Measurements from ENCODE around the gene TOR1A. TPM values are rescaled to one million over a fixed set of nuclear protein-coding genes. Genes with fewer than 3 reads are reported as not detected.

The TOR1A gene
- polyA plus RNA-seq, 1 donor (not counting 4 experiments of a cell fraction or from before 2014, with no cell fraction given), result 60.6 TPM

GRCh38 chr9:129822898-129823541 lies 916 bp downstream of the TOR1A start:
- Histone ChIP-seq H3K9me3 (ENCODE audit: control insufficient read depth, low read depth, low read length) (no peaks in the 10 kb centered on the region), H3K79me2 (ENCODE audit: control insufficient read depth, insufficient read depth, low read length) (peaks cover 24% of the 10 kb centered on the region), H3K9me1 (ENCODE audit: control insufficient read depth, extremely low read depth, insufficient read depth, low read length) (no peaks in the 10 kb centered on the region), H3K4me2 (ENCODE audit: control insufficient read depth, extremely low read depth, insufficient read depth, low read depth, low read length) (peak overlapping the region; percentile 87), H2AFZ (ENCODE audit: control insufficient read depth, low read length) (peak overlapping the region; percentile 59), H3K36me3 (ENCODE audit: control insufficient read depth in 2 of 2, extremely low read depth in 1 of 2, insufficient read depth in 2 of 2, low read length in 2 of 2) (peaks cover 15 to 33% of the 10 kb centered on the region in 2 experiments), H3K27ac (ENCODE audit: control insufficient read depth, insufficient read depth, low read length) (peak overlapping the region; percentile 42), H3K4me3 (ENCODE audit: control insufficient read depth in 2 of 3, extremely low read depth in 1 of 3, insufficient read depth in 2 of 3, low read depth in 1 of 3, low read length in 3 of 3) (peak overlapping the region; percentile 66 to 81 (median 70)), H4K20me1 (ENCODE audit: control insufficient read depth, extremely low read depth, insufficient read depth, low read length) (no peaks in the 10 kb centered on the region), H3K4me1 (ENCODE audit: control insufficient read depth, extremely low read depth, insufficient read depth, low read length) (peaks cover 3% of the 10 kb centered on the region), H3K27me3 (ENCODE audit: control insufficient read depth, extremely low read depth, insufficient read depth, low read length) (no peaks in the 10 kb centered on the region), H3K9ac (ENCODE audit: control insufficient read depth, extremely low read depth, insufficient read depth, low read length) (peak overlapping the region; percentile 78)
- dilution Hi-C loops (cut with MboI; ENCODE audit: extremely low pct_ligation_motif_present, low sequenced_read_pairs), result no loop called here
- DNase-seq (ENCODE audit: low read depth, low spot score), result no peak
- TF ChIP-seq EZH2 (IDR thresholded peaks at IDR 0.05; ENCODE audit: low read length) (no peak), CTCF (optimal IDR thresholded peaks at IDR 0.05 in 1 of 3, IDR thresholded peaks at IDR 0.05 in 1 of 3, conservative IDR thresholded peaks at IDR 0.05 in 1 of 3; ENCODE audit: extremely low read depth in 1 of 3, insufficient read depth in 2 of 3, low read length in 3 of 3) (no peak)
- no peak for FAIRE-seq

- TF ChIP-seq CTCF (optimal IDR thresholded peaks at IDR 0.05 in 1 of 3, IDR thresholded peaks at IDR 0.05 in 1 of 3, conservative IDR thresholded peaks at IDR 0.05 in 1 of 3; ENCODE audit: extremely low read depth in 1 of 3, insufficient read depth in 2 of 3, low read length in 3 of 3), result no peak
- TF ChIP-seq EZH2 (IDR thresholded peaks at IDR 0.05; ENCODE audit: low read length), result no peak
- H3K4me1 ChIP-seq (ENCODE audit: control insufficient read depth, extremely low read depth, insufficient read depth, low read length), result no peaks in the 10 kb centered on the region
- H3K27ac ChIP-seq (ENCODE audit: control insufficient read depth, insufficient read depth, low read length), result no peak overlapping the region
- no peaks in the 10 kb centered on the region for H3K9me1 ChIP-seq (ENCODE audit: control insufficient read depth, extremely low read depth, insufficient read depth, low read length)
- H2AFZ ChIP-seq (ENCODE audit: control insufficient read depth, low read length), result no peak overlapping the region
- no peaks in the 10 kb centered on the region for H3K27me3 ChIP-seq (ENCODE audit: control insufficient read depth, extremely low read depth, insufficient read depth, low read length)
- H3K9ac ChIP-seq (ENCODE audit: control insufficient read depth, extremely low read depth, insufficient read depth, low read length), result no peak overlapping the region
- no peaks in the 10 kb centered on the region for H3K9me3 ChIP-seq (ENCODE audit: control insufficient read depth, low read depth, low read length)
- dilution Hi-C loops (cut with MboI; ENCODE audit: extremely low pct_ligation_motif_present, low sequenced_read_pairs), result no loop called here
- H3K36me3 ChIP-seq (ENCODE audit: control insufficient read depth in 2 of 2, extremely low read depth in 1 of 2, insufficient read depth in 2 of 2, low read length in 2 of 2), result peaks cover 43 to 51% of the 10 kb centered on the region in 2 experiments
- H3K4me2 ChIP-seq (ENCODE audit: control insufficient read depth, extremely low read depth, insufficient read depth, low read depth, low read length), result no peak overlapping the region
- peaks cover 10% of the 10 kb centered on the region for H3K79me2 ChIP-seq (ENCODE audit: control insufficient read depth, insufficient read depth, low read length)
- no peaks in the 10 kb centered on the region for H4K20me1 ChIP-seq (ENCODE audit: control insufficient read depth, extremely low read depth, insufficient read depth, low read length)
- no peak overlapping the region for H3K4me3 ChIP-seq (ENCODE audit: control insufficient read depth in 2 of 3, extremely low read depth in 1 of 3, insufficient read depth in 2 of 3, low read depth in 1 of 3, low read length in 3 of 3)
- FAIRE-seq, result no peak
- DNase-seq (ENCODE audit: low read depth, low spot score), result no peak
These were observed 7.2 kb downstream of the TOR1A start for GRCh38 chr9:129816501-129817435.

Measured in keratinocyte (primary cell).